Measurements from ENCODE around the gene BRCA1.
"Not testable (repeated sequence)": the region's sequence is repeated elsewhere in the genome, so short reads cannot be mapped to it uniquely, and the experiment has no call there.

Gene BRCA1

DNA sequence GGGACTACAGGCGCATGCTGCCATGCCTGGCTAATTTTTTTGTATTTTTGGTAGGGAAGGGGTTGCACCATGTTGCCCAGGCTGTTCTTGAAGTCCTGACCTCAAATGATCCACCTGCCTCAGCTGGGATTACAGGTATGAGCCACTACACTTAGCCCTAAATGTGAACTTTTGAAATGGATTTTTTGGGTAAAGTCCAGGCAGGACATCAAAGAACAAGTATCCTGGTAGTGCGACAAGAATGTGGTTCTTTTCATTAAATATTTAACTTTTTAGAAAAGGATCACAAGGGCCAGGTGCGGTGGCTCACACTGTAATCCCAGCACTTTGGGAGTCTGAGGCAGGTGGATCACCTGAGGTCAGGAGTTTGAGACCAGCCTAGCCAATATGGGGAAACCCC, 30.5 kb upstream of the BRCA1 start:
- Histone ChIP-seq H3K9ac (ENCODE audit: low read length) (no peak overlapping the region), H3K4me3 (ENCODE audit: low read length) (no peak overlapping the region), H3K27me3 (replicated peaks; ENCODE audit: insufficient read depth, low read length) (no peaks in the 10 kb centered on the region), H3K9me2 (replicated peaks; ENCODE audit: insufficient read depth, low read length) (no peaks in the 10 kb centered on the region), H3K4me2 (ENCODE audit: low read depth, low read length) (no peak overlapping the region), H2AFZ (ENCODE audit: low read length) (no peak overlapping the region), H4K20me1 (ENCODE audit: insufficient read depth, low read length) (no peaks in the 10 kb centered on the region), H3K36me3 (replicated peaks; ENCODE audit: insufficient read depth, low read length) (no peaks in the 10 kb centered on the region; the same call in 1 of the 2 replicates), H3K4me1 (ENCODE audit: low read length) (no peaks in the 10 kb centered on the region), H3K27ac (ENCODE audit: low read length) (no peak overlapping the region), H3K79me2 (ENCODE audit: low read length) (no peaks in the 10 kb centered on the region), H3F3A (ENCODE audit: insufficient read depth, low read length) (no peaks in the 10 kb centered on the region), H3K9me3 (replicated peaks; ENCODE audit: insufficient read depth, low read length) (no peaks in the 10 kb centered on the region)
- TF ChIP-seq EZH2phosphoT487 (IDR thresholded peaks at IDR 0.05; ENCODE audit: low read length) (no peak), EZH2 (optimal IDR thresholded peaks at IDR 0.05; ENCODE audit: low read depth, low read length) (no peak), CTCF (IDR thresholded peaks at IDR 0.05; ENCODE audit: low read length) (no peak)
- no peak for DNase-seq

GRCh38 chr17:43153197-43153835, 28.2 kb upstream of the BRCA1 start:
- H3K9me2 ChIP-seq (replicated peaks; ENCODE audit: insufficient read depth, low read length); H2AFZ ChIP-seq (ENCODE audit: low read length); H3K36me3 ChIP-seq (replicated peaks; ENCODE audit: insufficient read depth, low read length); H3K9me3 ChIP-seq (replicated peaks; ENCODE audit: insufficient read depth, low read length); H3K4me3 ChIP-seq (ENCODE audit: low read length); H3K27me3 ChIP-seq (replicated peaks; ENCODE audit: insufficient read depth, low read length); H3K79me2 ChIP-seq (ENCODE audit: low read length); H3F3A ChIP-seq (ENCODE audit: insufficient read depth, low read length); H4K20me1 ChIP-seq (ENCODE audit: insufficient read depth, low read length); H3K9ac ChIP-seq (ENCODE audit: low read length); DNase-seq; H3K4me2 ChIP-seq (ENCODE audit: low read depth, low read length); H3K4me1 ChIP-seq (ENCODE audit: low read length); H3K27ac ChIP-seq (ENCODE audit: low read length): not testable (repeated sequence)

DNA sequence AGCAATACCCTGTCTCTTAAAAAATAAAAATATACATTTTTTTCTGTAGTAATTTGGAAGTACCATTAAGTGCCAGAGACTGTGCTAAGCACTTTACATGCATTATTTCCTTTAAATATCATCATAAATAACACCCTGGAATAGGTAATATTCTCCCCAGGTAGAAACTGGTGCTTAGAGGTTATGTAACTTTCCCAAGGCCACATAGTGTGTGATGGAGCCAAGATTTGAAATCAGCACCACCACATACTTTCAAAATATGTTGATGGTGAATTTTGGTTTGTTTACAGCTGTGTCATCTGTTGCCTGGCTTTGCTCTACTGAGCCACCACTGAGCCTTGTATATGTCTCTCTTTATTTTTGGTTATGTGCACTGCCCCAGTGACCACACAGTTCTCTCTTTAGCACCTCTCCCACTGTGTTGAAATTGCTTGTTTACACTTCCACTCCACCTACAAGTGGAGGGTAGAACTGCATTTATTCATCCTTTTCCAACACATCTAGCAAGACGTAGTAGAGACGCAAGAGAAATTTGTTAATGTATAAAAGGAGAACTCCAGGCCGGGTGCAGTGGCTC, 26.8 kb upstream of the BRCA1 start:
- Histone ChIP-seq H3K4me2 (ENCODE audit: low read depth, low read length) (no peak overlapping the region), H3K4me3 (ENCODE audit: low read length) (no peak overlapping the region), H3K27ac (ENCODE audit: low read length) (no peak overlapping the region), H2AFZ (ENCODE audit: low read length) (no peak overlapping the region), H3K36me3 (replicated peaks; ENCODE audit: insufficient read depth, low read length) (no peaks in the 10 kb centered on the region), H3F3A (ENCODE audit: insufficient read depth, low read length) (no peaks in the 10 kb centered on the region), H3K79me2 (ENCODE audit: low read length) (no peaks in the 10 kb centered on the region), H3K9me3 (replicated peaks; ENCODE audit: insufficient read depth, low read length) (no peaks in the 10 kb centered on the region), H3K4me1 (ENCODE audit: low read length) (no peaks in the 10 kb centered on the region), H3K27me3 (replicated peaks; ENCODE audit: insufficient read depth, low read length) (no peaks in the 10 kb centered on the region), H4K20me1 (ENCODE audit: insufficient read depth, low read length) (no peaks in the 10 kb centered on the region), H3K9me2 (replicated peaks; ENCODE audit: insufficient read depth, low read length) (no peaks in the 10 kb centered on the region), H3K9ac (ENCODE audit: low read length) (no peak overlapping the region)
- no peak for DNase-seq
- TF ChIP-seq EZH2phosphoT487 (IDR thresholded peaks at IDR 0.05; ENCODE audit: low read length) (no peak), EZH2 (optimal IDR thresholded peaks at IDR 0.05; ENCODE audit: low read depth, low read length) (no peak), CTCF (IDR thresholded peaks at IDR 0.05; ENCODE audit: low read length) (no peak)

GRCh38 chr17:43146649-43147048, 21.5 kb upstream of the BRCA1 start:
- Histone ChIP-seq H3K79me2 (ENCODE audit: low read length) (no peaks in the 10 kb centered on the region), H3K4me1 (ENCODE audit: low read length) (no peaks in the 10 kb centered on the region), H3K9me2 (replicated peaks; ENCODE audit: insufficient read depth, low read length) (no peaks in the 10 kb centered on the region), H3K9me3 (replicated peaks; ENCODE audit: insufficient read depth, low read length) (no peaks in the 10 kb centered on the region), H3K4me3 (ENCODE audit: low read length) (no peak overlapping the region), H3F3A (ENCODE audit: insufficient read depth, low read length) (no peaks in the 10 kb centered on the region), H3K9ac (ENCODE audit: low read length) (no peak overlapping the region), H3K27me3 (replicated peaks; ENCODE audit: insufficient read depth, low read length) (no peaks in the 10 kb centered on the region), H2AFZ (ENCODE audit: low read length) (no peak overlapping the region), H3K36me3 (replicated peaks; ENCODE audit: insufficient read depth, low read length) (no peaks in the 10 kb centered on the region), H3K27ac (ENCODE audit: low read length) (no peak overlapping the region), H4K20me1 (ENCODE audit: insufficient read depth, low read length) (no peaks in the 10 kb centered on the region), H3K4me2 (ENCODE audit: low read depth, low read length) (no peak overlapping the region)
- no peak for DNase-seq
- TF ChIP-seq EZH2phosphoT487 (IDR thresholded peaks at IDR 0.05; ENCODE audit: low read length) (no peak), EZH2 (optimal IDR thresholded peaks at IDR 0.05; ENCODE audit: low read depth, low read length) (no peak), CTCF (IDR thresholded peaks at IDR 0.05; ENCODE audit: low read length) (no peak)
